DOHH2 (cell line): Measurements from ENCODE around the gene NUP35.

Experiments
- CTCF ChIP-seq: fragments of 200-600 bp; sonication (generic); IDR thresholded peaks from one replicate; pipeline ENCODE4 v1.5.1; 2014; ENCODE audit warnings: antibody characterized with exemption, mild to moderate bottlenecking, low read depth, low read length; ENCODE audit not compliant: poor library complexity, severe bottlenecking
- EZH2phosphoT487 ChIP-seq: fragments of 200-600 bp; sonication (generic); IDR thresholded peaks from 2 replicates; pipeline ENCODE4 v1.6.1; 2017; ENCODE audit warnings: borderline replicate concordance, mild to moderate bottlenecking, antibody characterized with exemption, low read length, moderate library complexity, mixed read lengths

GRCh38 chr2:183164650-183165015 is 40.4 kb downstream of the NUP35 start:
- TF ChIP-seq CTCF = no peak
- TF ChIP-seq EZH2phosphoT487 = no peak
